ENCODE results near the gene MED12L.

The MED12L gene

GRCh38 chr3:151085889-151086483 is 522 bp downstream of the MED12L start:
- no peak for DNase-seq (ENCODE audit: low read depth, low spot score)
- H3K4me3 ChIP-seq (ENCODE audit: low read length) = peak overlapping the region; percentile 60

- peak overlapping the region; percentile 60 for H3K4me3 ChIP-seq (ENCODE audit: low read length)
- DNase-seq (ENCODE audit: low read depth, low spot score) = peak; percentile 85
Observed at GRCh38 chr3:151086484-151087456, 1.3 kb downstream of the MED12L start.

- DNase-seq (ENCODE audit: low read depth, low spot score) = no peak
- H3K4me3 ChIP-seq (ENCODE audit: low read length) = peak overlapping the region; percentile 60
Observed at GRCh38 chr3:151087648-151088047, 2.2 kb downstream of the MED12L start.

GRCh38 chr3:151091685-151092345 is 6.4 kb downstream of the MED12L start:
- peak; percentile 64 for DNase-seq (ENCODE audit: low read depth, low spot score)
- H3K4me3 ChIP-seq (ENCODE audit: low read length) = no peak overlapping the region

GRCh38 chr3:151093148-151093547 is 7.7 kb downstream of the MED12L start:
- no peak for DNase-seq (ENCODE audit: low read depth, low spot score)
- no peak overlapping the region for H3K4me3 ChIP-seq (ENCODE audit: low read length)

GRCh38 chr3:151093905-151094304 is 8.4 kb downstream of the MED12L start:
- DNase-seq (ENCODE audit: low read depth, low spot score) = no peak
- H3K4me3 ChIP-seq (ENCODE audit: low read length) = no peak overlapping the region

GRCh38 chr3:151096716-151097115 is 11.3 kb downstream of the MED12L start:
- H3K4me3 ChIP-seq (ENCODE audit: low read length) = no peak overlapping the region

GRCh38 chr3:151100076-151100475 is 14.6 kb downstream of the MED12L start:
- no peak overlapping the region for H3K4me3 ChIP-seq (ENCODE audit: low read length)
- DNase-seq (ENCODE audit: low read depth, low spot score) = no peak

More at GRCh38 chr3:151096716-151097115, 11.3 kb downstream of the MED12L start:
- DNase-seq (ENCODE audit: low read depth, low spot score) = no peak

- DNase-seq (ENCODE audit: low read depth, low spot score) = no peak
- H3K4me3 ChIP-seq (ENCODE audit: low read length) = no peak overlapping the region
Observed at GRCh38 chr3:151101270-151101969, 16.0 kb downstream of the MED12L start.

- no peak for DNase-seq (ENCODE audit: low read depth, low spot score)
- no peak overlapping the region for H3K4me3 ChIP-seq (ENCODE audit: low read length)
Observed at GRCh38 chr3:151106311-151106710, 20.8 kb downstream of the MED12L start.

GRCh38 chr3:151107177-151107576 is 21.7 kb downstream of the MED12L start:
- H3K4me3 ChIP-seq (ENCODE audit: low read length) = no peak overlapping the region
- DNase-seq (ENCODE audit: low read depth, low spot score) = no peak

GRCh38 chr3:151107701-151108100 is 22.2 kb downstream of the MED12L start:
- no peak overlapping the region for H3K4me3 ChIP-seq (ENCODE audit: low read length)
- no peak for DNase-seq (ENCODE audit: low read depth, low spot score)

- H3K4me3 ChIP-seq (ENCODE audit: low read length) = no peak overlapping the region
Observed at GRCh38 chr3:151109286-151109800, 23.9 kb downstream of the MED12L start.

GRCh38 chr3:151112731-151113130 is 27.3 kb downstream of the MED12L start:
- no peak for DNase-seq (ENCODE audit: low read depth, low spot score)
- H3K4me3 ChIP-seq (ENCODE audit: low read length) = no peak overlapping the region

More at GRCh38 chr3:151109286-151109800, 23.9 kb downstream of the MED12L start:
- no peak for DNase-seq (ENCODE audit: low read depth, low spot score)

- DNase-seq (ENCODE audit: low read depth, low spot score) = no peak
- H3K4me3 ChIP-seq (ENCODE audit: low read length) = no peak overlapping the region
Observed at GRCh38 chr3:151113343-151113742, 27.9 kb downstream of the MED12L start.

GRCh38 chr3:151117047-151117446 is 31.6 kb downstream of the MED12L start:
- no peak overlapping the region for H3K4me3 ChIP-seq (ENCODE audit: low read length)
- DNase-seq (ENCODE audit: low read depth, low spot score) = no peak

GRCh38 chr3:151119188-151119587 is 33.7 kb downstream of the MED12L start:
- H3K4me3 ChIP-seq (ENCODE audit: low read length) = no peak overlapping the region
- DNase-seq (ENCODE audit: low read depth, low spot score) = no peak

GRCh38 chr3:151120409-151120808 is 34.9 kb downstream of the MED12L start:
- no peak for DNase-seq (ENCODE audit: low read depth, low spot score)
- no peak overlapping the region for H3K4me3 ChIP-seq (ENCODE audit: low read length)

- no peak for DNase-seq (ENCODE audit: low read depth, low spot score)
- H3K4me3 ChIP-seq (ENCODE audit: low read length) = no peak overlapping the region
Observed at GRCh38 chr3:151121016-151121415, 35.6 kb downstream of the MED12L start.

Data from Jurkat, Clone E6-1 (cell line).